ENCODE data around the gene TCTA.

- TF ChIP-seq CTCF (IDR thresholded peaks at IDR 0.05) (no peak), POLR2A (IDR thresholded peaks at IDR 0.05) (no peak)
Observed at GRCh38 chr3:49415931-49416601, 3.8 kb downstream of the TCTA start.

Measured in esophagus squamous epithelium (tissue), 4 donors.